GM23248 (cell line): ENCODE results near the gene PPEF1. TPM values are rescaled to one million over a fixed set of nuclear protein-coding genes. Genes with fewer than 3 reads are reported as not detected.

ENCODE experiments used
- DNase-seq: peaks from one replicate; pipeline ENCODE4 v3.0.0-alpha.2; 2015
- H2AFZ ChIP-seq: fragments of 200-600 bp; sonication (generic); 2 replicates; pipeline ENCODE4 v1.6.1; 2016; ENCODE audit warnings: antibody characterized with exemption
- H3F3A ChIP-seq: fragments of 200-600 bp; sonication (generic); 2 replicates; pipeline ENCODE4 v1.6.1; 2016; ENCODE audit warnings: mild to moderate bottlenecking, antibody characterized with exemption, mixed run types; ENCODE audit not compliant: insufficient read depth
- H3K27ac ChIP-seq: fragments of 200-600 bp; sonication (generic); 2 replicates; pipeline ENCODE4 v1.5.1; 2016; ENCODE audit warnings: mild to moderate bottlenecking
- H3K27me3 ChIP-seq: fragments of 200-600 bp; sonication (generic); replicated peaks from 2 replicates; pipeline ENCODE4 v1.6.1; 2016; ENCODE audit warnings: mild to moderate bottlenecking; ENCODE audit not compliant: insufficient read depth
- H3K36me3 ChIP-seq: fragments of 200-600 bp; sonication (generic); 2 replicates; pipeline ENCODE4 v1.6.1; 2016; ENCODE audit warnings: low read depth, mild to moderate bottlenecking
- H3K4me1 ChIP-seq: fragments of 200-600 bp; sonication (generic); 2 replicates; pipeline ENCODE4 v1.6.1; 2016; ENCODE audit warnings: mild to moderate bottlenecking; ENCODE audit not compliant: insufficient read depth
- H3K4me2 ChIP-seq: fragments of 200-600 bp; sonication (generic); one replicate; pipeline ENCODE4 v1.6.1; 2016; ENCODE audit warnings: mild to moderate bottlenecking; ENCODE audit not compliant: unreplicated experiment
- H3K4me3 ChIP-seq: fragments of 200-600 bp; sonication (generic); 2 replicates; pipeline ENCODE4 v1.5.1; 2016; ENCODE audit warnings: mild to moderate bottlenecking
- H3K79me2 ChIP-seq: fragments of 200-600 bp; sonication (generic); 2 replicates; pipeline ENCODE4 v1.6.1; 2016; ENCODE audit warnings: mild to moderate bottlenecking; ENCODE audit not compliant: insufficient read depth
- H3K9ac ChIP-seq: fragments of 200-600 bp; sonication (generic); 2 replicates; pipeline ENCODE4 v1.6.1; 2016; ENCODE audit warnings: mild to moderate bottlenecking
- H3K9me2 ChIP-seq: fragments of 200-600 bp; sonication (generic); 2 replicates; pipeline ENCODE4 v1.6.1; 2016; ENCODE audit warnings: mixed run types, mild to moderate bottlenecking, moderate library complexity; ENCODE audit not compliant: insufficient read depth
- H3K9me3 ChIP-seq: fragments of 200-600 bp; sonication (generic); one replicate; pipeline ENCODE4 v1.6.1; 2017; ENCODE audit warnings: low read depth
- H4K20me1 ChIP-seq: fragments of 200-600 bp; sonication (generic); 2 replicates; pipeline ENCODE4 v1.6.0; 2016; ENCODE audit not compliant: insufficient read depth
- EZH2 ChIP-seq: fragments of 200-600 bp; sonication (generic); IDR thresholded peaks from 2 replicates; pipeline ENCODE4 v1.6.1; 2018; ENCODE audit warnings: antibody characterized with exemption, mild to moderate bottlenecking; ENCODE audit not compliant: insufficient read depth, poor library complexity, severe bottlenecking
- EZH2phosphoT487 ChIP-seq: fragments of 200-600 bp; sonication (generic); IDR thresholded peaks from 2 replicates; pipeline ENCODE4 v1.6.1; 2018; ENCODE audit warnings: antibody characterized with exemption, moderate library complexity, mild to moderate bottlenecking, low read depth; ENCODE audit not compliant: insufficient read depth
- WGBS, 2 experiments: methylation state at CpG; one replicate each; pipeline ENCODE4 v1.1.6; 2015 to 2017; ENCODE audit warnings: low lambda C conversion rate in 2 of 2, low coverage in 1 of 2; ENCODE audit errors: missing lambda C conversion rate in 2 of 2; 5-methylcytosine and 5-hydroxymethylcytosine counted together
- in situ Hi-C: fragments of 300-500 bp; cut with MboI; formaldehyde crosslinking; loops from 2 replicates; pipeline ENCODE4 v1.15.0; 2020
- polyA plus RNA-seq: library from polyadenylated mRNA; unstranded; fragments of >200 nt; fragmentation: Nextera tagmentation; extraction: Ambion mirVana; gene quantifications from 2 replicates; pipeline ENCODE4 v1.2.1, GENCODE V29; 2016
- total RNA-seq: library from RNA; depleted of rRNA; stranded (reverse); fragments of >200 nt; shearing (Covaris generic); gene quantifications from 2 replicates; pipeline ENCODE4 v1.2.3, GENCODE V29; 2014

The PPEF1 gene
- total and polyA plus RNA-seq, 2 experiments from 2014 or later: not detected

DNA sequence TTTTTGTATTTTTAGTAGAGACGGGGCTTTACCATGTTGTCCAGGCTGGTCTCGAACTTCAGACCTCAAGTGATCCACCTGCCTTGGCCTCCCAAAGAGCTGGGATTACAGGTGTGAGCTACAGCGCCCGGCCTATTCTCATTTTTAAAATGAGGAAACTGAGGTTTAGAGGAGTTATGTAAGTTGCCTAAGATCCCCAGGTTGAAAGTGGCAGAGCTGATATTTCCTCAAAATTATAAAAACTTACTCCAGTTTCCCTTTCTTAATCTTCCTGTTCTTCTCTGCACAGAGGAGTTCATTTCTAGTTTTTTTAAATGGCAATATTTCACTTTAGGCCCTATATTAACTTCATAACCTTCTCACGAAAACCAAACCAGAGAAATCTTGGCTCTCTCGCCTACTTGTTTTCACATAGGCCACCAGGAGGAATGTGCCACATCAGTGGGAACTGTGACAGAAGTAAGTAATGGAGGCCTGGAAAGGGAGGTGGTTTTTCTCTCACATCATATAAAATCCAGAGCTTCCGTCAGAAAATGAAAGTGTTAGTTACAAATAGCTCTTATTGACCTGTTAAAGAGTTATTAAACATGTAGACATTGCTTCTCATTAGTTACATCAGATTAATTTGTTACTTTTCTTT is 19.5 kb upstream of the PPEF1 start:
- H4K20me1 ChIP-seq: no peaks in the 10 kb centered on the region
- no peak overlapping the region for H3K27ac ChIP-seq
- no peaks in the 10 kb centered on the region for H3K36me3 ChIP-seq
- no peak overlapping the region for H2AFZ ChIP-seq
- no peak overlapping the region for H3K4me2 ChIP-seq
- no peak for DNase-seq
- H3K9me2 ChIP-seq: no peaks in the 10 kb centered on the region
- H3K27me3 ChIP-seq: no peaks in the 10 kb centered on the region
- no peaks in the 10 kb centered on the region for H3K79me2 ChIP-seq
- H3K4me3 ChIP-seq: no peak overlapping the region
- no peaks in the 10 kb centered on the region for H3K4me1 ChIP-seq
- H3K9ac ChIP-seq: no peak overlapping the region
- TF ChIP-seq EZH2phosphoT487 (no peak), EZH2 (no peak)
- in situ Hi-C loops: no loop called here
- no peaks in the 10 kb centered on the region for H3F3A ChIP-seq
- H3K9me3 ChIP-seq: no peaks in the 10 kb centered on the region
- 68% methylated on average over 7 of the region's 7 CpGs for WGBS, 2 experiments

- no peak for DNase-seq
- Histone ChIP-seq H3F3A (no peaks in the 10 kb centered on the region), H4K20me1 (no peaks in the 10 kb centered on the region), H3K27ac (no peak overlapping the region), H2AFZ (no peak overlapping the region), H3K27me3 (no peaks in the 10 kb centered on the region; the same call in 1 of the 2 replicates), H3K36me3 (no peaks in the 10 kb centered on the region), H3K9me2 (no peaks in the 10 kb centered on the region), H3K4me3 (no peak overlapping the region), H3K9me3 (no peaks in the 10 kb centered on the region), H3K4me2 (no peak overlapping the region), H3K79me2 (no peaks in the 10 kb centered on the region), H3K9ac (no peak overlapping the region), H3K4me1 (no peaks in the 10 kb centered on the region)
- in situ Hi-C loops: no loop called here
- 50 to 60% methylated on average over 1 of the region's 1 CpG for whole genome bisulfite sequencing, 2 experiments
- TF ChIP-seq EZH2 (no peak), EZH2phosphoT487 (no peak)
Observed at GRCh38 chrX:18691431-18691830, 16.0 kb upstream of the PPEF1 start.

DNA sequence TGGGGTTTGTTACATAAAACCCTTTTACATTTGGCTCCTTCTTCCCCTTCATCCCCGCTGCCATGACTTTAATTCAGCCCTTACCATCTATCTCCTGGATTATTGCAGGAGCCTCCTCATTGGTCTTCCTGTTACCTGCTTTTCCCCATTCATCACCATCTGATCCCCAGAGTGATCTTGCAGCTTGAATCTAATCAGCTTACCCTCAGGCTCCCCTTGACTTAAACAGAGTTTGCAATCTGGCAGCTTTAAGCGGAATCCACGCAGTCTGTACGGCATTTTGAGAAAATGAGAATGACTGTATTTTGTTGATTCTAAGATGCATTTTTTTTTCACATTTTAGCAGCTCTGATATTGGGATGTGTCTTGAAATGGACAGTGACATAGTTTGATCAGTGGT is 14.9 kb upstream of the PPEF1 start:
- Histone ChIP-seq H3K27me3 (no peaks in the 10 kb centered on the region; the same call in 1 of the 2 replicates), H3K4me3 (no peak overlapping the region), H3K9me2 (no peaks in the 10 kb centered on the region), H4K20me1 (no peaks in the 10 kb centered on the region), H3K9me3 (no peaks in the 10 kb centered on the region), H3K27ac (no peak overlapping the region), H3F3A (no peaks in the 10 kb centered on the region), H3K79me2 (no peaks in the 10 kb centered on the region), H3K4me1 (no peaks in the 10 kb centered on the region), H3K9ac (no peak overlapping the region), H2AFZ (no peak overlapping the region), H3K4me2 (no peak overlapping the region), H3K36me3 (no peaks in the 10 kb centered on the region)
- TF ChIP-seq EZH2 (no peak), EZH2phosphoT487 (no peak)
- in situ Hi-C loops: no loop called here
- WGBS, 2 experiments: 84 to 87% methylated on average over 4 of the region's 4 CpGs
- DNase-seq: no peak

DNA sequence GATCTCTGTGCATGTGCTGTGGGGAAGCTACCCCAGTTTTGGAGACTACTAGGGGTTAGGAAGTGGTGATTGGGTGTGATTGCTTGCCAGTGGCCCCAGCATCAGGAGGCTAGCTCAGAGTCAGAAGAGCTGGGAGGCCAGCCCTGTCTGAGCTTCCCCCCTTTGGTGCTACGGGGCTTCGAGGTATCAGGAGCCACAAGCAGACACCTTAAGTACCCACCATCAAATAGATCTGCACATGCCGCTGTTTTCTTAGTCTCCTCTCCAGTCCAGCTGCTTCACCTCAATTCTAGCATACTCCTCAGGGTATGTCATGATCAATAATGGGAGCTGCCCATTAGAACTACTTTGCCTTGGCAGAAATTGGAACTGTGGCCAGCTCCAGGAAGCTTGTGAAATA is 10.8 kb upstream of the PPEF1 start:
- 27 to 38% methylated on average over 3 of the region's 3 CpGs for WGBS, 2 experiments
- Histone ChIP-seq H3K9me3 (no peaks in the 10 kb centered on the region), H3K27me3 (no peaks in the 10 kb centered on the region; the same call in 1 of the 2 replicates), H3K4me2 (no peak overlapping the region), H4K20me1 (no peaks in the 10 kb centered on the region), H3K36me3 (no peaks in the 10 kb centered on the region), H3K27ac (no peak overlapping the region), H3F3A (no peaks in the 10 kb centered on the region), H2AFZ (no peak overlapping the region), H3K4me1 (peaks cover 3% of the 10 kb centered on the region; the same call in 1 of the 2 replicates), H3K9ac (no peak overlapping the region), H3K9me2 (no peaks in the 10 kb centered on the region), H3K4me3 (no peak overlapping the region), H3K79me2 (no peaks in the 10 kb centered on the region)
- DNase-seq: no peak
- TF ChIP-seq EZH2: no peak
- no peak for TF ChIP-seq EZH2phosphoT487
- in situ Hi-C loops: no loop called here
